Jurkat, Clone E6-1 (cell line): ENCODE results near the gene STX8.
"Not testable (repeated sequence)": the region's sequence is repeated elsewhere in the genome, so short reads cannot be mapped to it uniquely, and the experiment has no call there.

Experiments
- DNase-seq: peaks from one replicate; pipeline ENCODE4 v3.0.0-alpha.2; 2011; ENCODE audit warnings: low read depth, low spot score
- H3K4me3 ChIP-seq: 2 replicates; pipeline ENCODE4 v1.5.1; 2011; ENCODE audit warnings: mild to moderate bottlenecking, low read length, control low read depth, moderate library complexity

STX8 gene

GRCh38 chr17:9465210-9465921, 110.3 kb downstream of the STX8 start:
- no peak overlapping the region for H3K4me3 ChIP-seq
- DNase-seq: no peak

GRCh38 chr17:9457005-9457404, 118.6 kb downstream of the STX8 start:
- no peak overlapping the region for H3K4me3 ChIP-seq
- no peak for DNase-seq

DNA sequence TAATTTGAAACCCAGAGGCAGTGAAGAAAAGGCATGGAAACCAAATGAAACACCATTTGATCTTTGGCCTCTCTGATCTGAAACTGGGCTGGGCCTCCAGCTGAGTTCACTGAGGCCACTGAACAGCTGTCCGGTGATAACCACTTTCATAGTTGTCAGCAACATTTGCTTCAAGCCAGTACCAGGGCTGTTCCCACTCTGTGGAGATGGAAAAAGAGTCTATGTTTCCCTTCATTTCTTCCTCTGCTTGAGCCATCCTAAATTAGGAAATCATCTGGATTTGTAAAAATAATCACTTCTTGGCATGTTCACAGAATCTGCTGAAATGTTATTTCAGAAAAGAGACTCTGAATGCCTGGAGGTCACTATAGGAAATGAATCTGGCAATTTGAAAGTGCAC, 119.3 kb downstream of the STX8 start:
- DNase-seq: no peak
- H3K4me3 ChIP-seq: no peak overlapping the region

GRCh38 chr17:9451934-9452333, 123.7 kb downstream of the STX8 start:
- H3K4me3 ChIP-seq: no peak overlapping the region
- no peak for DNase-seq

GRCh38 chr17:9447298-9447697, 128.3 kb downstream of the STX8 start:
- not testable (repeated sequence) for H3K4me3 ChIP-seq, DNase-seq

GRCh38 chr17:9446528-9446927, 129.1 kb downstream of the STX8 start:
- DNase-seq: no peak

DNA sequence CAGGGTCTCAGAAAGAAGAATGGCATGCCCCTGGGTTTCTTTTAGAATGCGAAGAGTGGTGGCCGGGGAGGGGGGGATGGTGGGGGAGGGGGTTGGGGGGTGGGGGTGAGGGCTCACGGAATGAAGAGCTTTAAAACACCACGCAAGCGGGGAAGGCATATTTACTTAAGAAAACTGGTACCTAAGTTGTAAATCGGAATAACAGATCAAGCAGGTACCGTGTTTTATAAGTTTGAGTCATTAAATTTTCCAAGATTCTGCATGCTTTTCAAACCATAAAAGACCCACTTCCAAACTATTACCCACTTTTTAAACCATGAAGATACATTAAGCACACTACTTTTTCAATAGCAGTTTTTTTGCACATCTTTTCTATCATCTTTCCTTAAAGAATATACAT, 130.2 kb downstream of the STX8 start:
- no peak overlapping the region for H3K4me3 ChIP-seq
- no peak for DNase-seq

More at GRCh38 chr17:9446528-9446927, 129.1 kb downstream of the STX8 start:
- no peak overlapping the region for H3K4me3 ChIP-seq

- DNase-seq: no peak
- H3K4me3 ChIP-seq: no peak overlapping the region
These were observed 130.9 kb downstream of the STX8 start for GRCh38 chr17:9444687-9445086.

GRCh38 chr17:9443811-9444210, 131.8 kb downstream of the STX8 start:
- H3K4me3 ChIP-seq: no peak overlapping the region
- DNase-seq: no peak

DNA sequence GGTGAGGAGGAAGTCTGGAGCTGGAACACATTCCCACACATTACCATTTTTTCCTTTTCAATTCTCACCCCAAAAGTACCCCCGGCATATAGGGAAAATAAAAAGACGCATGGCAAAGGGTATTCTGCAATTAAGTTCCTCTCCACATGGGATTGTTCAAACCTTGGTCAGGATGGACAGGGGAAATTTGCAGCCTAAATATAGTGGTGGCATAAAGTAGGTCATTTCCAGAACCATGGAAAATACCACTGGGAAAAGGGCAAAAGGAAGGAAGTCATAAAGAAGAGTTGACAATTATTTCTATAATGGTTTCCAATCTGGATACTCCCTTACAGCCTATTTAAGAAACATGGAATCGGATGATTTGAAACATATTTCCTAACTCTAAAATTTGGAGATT, 135.8 kb downstream of the STX8 start:
- H3K4me3 ChIP-seq: no peak overlapping the region
- DNase-seq: no peak

DNA sequence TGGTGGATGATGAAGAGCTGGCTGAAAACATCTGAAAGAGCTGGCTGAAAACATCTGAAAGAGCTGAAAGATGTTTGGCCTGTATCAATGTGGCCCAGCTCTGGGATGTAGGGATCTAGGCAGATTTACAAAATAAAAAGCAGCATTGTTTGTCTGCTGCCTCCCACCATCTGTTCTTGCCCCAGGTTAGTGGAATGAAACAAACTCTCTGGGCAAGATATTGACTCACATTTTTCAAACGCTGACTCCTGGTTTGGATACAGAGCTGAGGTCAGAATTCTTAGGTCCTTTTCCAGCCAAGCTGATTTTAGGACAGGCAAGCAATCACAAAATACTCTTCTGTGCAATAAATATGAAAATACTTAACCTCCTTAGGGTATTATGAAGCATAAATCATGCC, 139.0 kb downstream of the STX8 start:
- H3K4me3 ChIP-seq: no peak overlapping the region
- no peak for DNase-seq

DNA sequence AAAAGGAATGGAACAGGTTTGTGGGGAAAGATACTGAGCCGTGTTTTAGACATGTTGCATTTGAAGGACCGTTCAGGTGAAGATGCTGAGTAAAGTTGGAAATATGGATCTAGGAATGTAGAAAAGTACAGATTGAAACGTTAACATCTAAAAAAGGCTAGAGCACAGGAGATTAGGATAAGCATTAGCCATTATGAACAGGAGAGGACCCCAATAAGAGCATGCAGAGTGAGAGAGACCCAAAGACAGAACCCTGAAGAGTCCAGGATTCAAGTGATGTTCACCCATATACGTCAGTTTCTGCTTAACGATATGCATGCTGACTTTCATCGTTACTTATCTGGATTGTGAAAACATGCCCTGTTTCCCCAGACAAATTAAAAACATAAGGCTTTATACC, 140.5 kb downstream of the STX8 start:
- no peak overlapping the region for H3K4me3 ChIP-seq
- DNase-seq: no peak

DNA sequence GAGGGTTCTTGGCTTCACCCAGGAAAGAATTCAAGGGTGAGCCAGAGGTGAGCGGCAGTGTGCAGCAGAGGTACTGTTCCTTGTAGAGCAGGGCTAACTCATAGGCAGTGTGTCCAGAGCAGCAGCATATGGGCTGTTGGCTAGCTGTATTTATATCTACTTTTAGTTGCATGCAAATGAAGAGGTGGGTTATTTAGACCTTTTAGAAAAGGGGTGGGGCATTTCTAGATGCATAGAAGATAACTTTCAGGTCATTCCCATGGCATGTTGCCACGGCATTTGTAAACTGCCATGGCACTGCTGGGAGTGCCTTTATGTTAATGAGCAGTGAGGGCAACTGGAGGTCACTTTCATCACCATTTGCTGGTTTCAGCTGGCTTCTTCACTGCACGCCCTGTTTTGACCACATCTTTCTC, 141.0 kb downstream of the STX8 start:
- no peak overlapping the region for H3K4me3 ChIP-seq
- no peak for DNase-seq

- no peak for DNase-seq
- H3K4me3 ChIP-seq: no peak overlapping the region
These were observed 142.6 kb downstream of the STX8 start for GRCh38 chr17:9432934-9433421.

GRCh38 chr17:9432134-9432885, 143.3 kb downstream of the STX8 start:
- no peak for DNase-seq

GRCh38 chr17:9431620-9432019, 144.0 kb downstream of the STX8 start:
- no peak for DNase-seq
- H3K4me3 ChIP-seq: no peak overlapping the region

More at GRCh38 chr17:9432134-9432885, 143.3 kb downstream of the STX8 start:
- no peak overlapping the region for H3K4me3 ChIP-seq

DNA sequence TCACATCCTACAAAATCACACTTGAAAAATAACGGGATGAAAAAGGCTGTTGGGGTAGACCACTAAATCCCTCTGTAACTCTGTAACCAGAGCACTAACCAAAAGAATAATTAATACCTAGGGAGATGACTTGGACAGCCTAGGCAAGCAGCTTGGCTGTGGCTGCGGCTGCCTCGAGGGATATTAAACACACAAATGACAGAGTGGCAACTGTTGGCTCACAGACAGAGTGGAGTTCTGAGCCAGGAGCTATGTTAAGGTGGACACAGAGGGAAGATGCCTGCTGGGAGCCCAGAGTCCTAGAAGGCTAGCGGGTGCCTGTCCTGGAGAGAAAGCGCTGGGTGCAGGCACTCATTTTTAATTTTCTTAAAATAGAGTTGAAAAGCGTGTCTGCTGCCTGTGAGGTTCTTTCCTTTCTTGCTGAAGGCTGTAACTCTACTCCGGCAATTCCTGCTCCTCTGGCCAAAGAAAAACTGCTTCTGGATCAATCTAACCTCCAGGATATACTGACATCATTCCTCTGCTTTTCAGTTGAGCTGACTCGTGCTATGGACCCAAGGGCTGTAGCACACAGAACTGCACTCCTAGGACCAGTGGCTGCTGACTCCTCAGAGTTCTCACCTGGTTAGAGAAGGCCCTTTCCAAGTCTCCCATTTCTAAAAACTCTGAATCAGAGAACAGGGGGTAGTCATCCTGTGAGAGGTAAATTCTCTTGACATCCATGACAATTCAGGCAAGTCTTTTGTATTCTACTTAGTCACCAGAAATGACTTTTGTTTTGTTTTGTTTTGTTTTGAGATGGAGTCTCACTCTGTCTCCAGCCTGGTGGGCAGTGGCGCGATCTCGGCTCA, 147.9 kb downstream of the STX8 start:
- no peak for DNase-seq
- H3K4me3 ChIP-seq: no peak overlapping the region

GRCh38 chr17:9424071-9424640, 151.5 kb downstream of the STX8 start:
- H3K4me3 ChIP-seq: no peak overlapping the region
- no peak for DNase-seq

DNA sequence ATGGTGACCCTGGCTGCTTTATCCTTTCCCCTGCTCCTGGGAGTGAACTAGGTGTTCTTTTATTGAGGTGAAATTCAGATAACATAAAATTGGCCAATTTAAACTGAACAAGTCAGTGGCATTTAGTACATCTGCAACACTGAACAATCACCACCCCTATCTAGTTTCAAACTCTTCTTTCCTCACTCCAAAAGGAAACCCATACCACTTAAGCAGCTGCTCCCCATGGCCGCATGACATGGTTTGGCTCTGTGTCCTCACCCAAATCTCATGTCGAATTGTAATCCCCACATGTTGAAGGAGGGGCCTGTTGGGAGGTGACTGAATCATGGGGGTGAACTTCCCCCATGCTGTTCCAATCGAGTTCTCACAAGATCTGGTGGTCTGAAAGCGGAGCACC, 154.1 kb downstream of the STX8 start:
- no peak for DNase-seq

More for the DNA sequence above, 154.1 kb downstream of the STX8 start:
- H3K4me3 ChIP-seq: no peak overlapping the region
